T-helper 2 cell treated with Interferon-gamma antibody and Interleukin-4, amounts not matched to agents 5 μg/mL and 100 μg/mL, for 36 hours (primary cell): ENCODE measurements around the gene RAP1A.

Experiments used
- DNase-seq: peaks from one replicate; pipeline ENCODE4 v3.0.0; 2021; ENCODE audit warnings: low spot score
- H3K27ac Mint-ChIP-seq: one replicate; pipeline ENCODE4 v1.8.0; 2021; ENCODE audit warnings: mild to moderate bottlenecking, mixed read lengths
- H3K27me3 Mint-ChIP-seq: one replicate; pipeline ENCODE4 v1.8.0; 2021; ENCODE audit warnings: low read depth, mixed read lengths
- H3K36me3 Mint-ChIP-seq: one replicate; pipeline ENCODE4 v1.8.0; 2021; ENCODE audit warnings: low read depth, mixed read lengths
- H3K4me1 Mint-ChIP-seq: one replicate; pipeline ENCODE4 v1.8.0; 2021; ENCODE audit warnings: low read depth, mixed read lengths
- H3K4me3 Mint-ChIP-seq: one replicate; pipeline ENCODE4 v1.8.0; 2022; ENCODE audit warnings: mild to moderate bottlenecking, moderate library complexity, mixed read lengths
- H3K9me3 Mint-ChIP-seq: one replicate; pipeline ENCODE4 v1.8.0; 2021; ENCODE audit warnings: mixed read lengths

Gene RAP1A

DNA sequence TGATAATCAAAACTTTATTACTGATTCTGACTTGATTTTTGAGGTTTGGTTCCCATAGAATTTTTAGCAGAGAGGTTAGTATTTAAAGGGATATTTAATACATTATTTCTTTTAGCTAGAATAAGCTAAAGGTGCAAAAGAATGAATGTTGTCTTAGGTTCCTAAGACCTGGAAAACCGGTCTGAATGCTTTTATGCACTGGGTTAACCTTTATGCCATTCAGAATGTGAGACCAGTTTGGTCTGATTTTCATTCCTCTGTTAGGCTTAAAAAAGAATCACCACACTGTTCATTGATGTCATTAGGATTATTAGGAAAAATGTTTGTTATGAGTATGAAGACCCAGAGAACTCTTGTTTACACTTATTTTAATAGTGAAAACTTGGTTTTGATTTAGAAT is 30.1 kb downstream of the RAP1A start:
- peaks cover 59% of the 10 kb centered on the region for H3K4me1 Mint-ChIP-seq
- no peak overlapping the region for H3K4me3 Mint-ChIP-seq
- peaks cover 28% of the 10 kb centered on the region for H3K36me3 Mint-ChIP-seq
- no peaks in the 10 kb centered on the region for H3K9me3 Mint-ChIP-seq
- H3K27ac Mint-ChIP-seq: no peak overlapping the region
- H3K27me3 Mint-ChIP-seq: no peaks in the 10 kb centered on the region
- no peak for DNase-seq

DNA sequence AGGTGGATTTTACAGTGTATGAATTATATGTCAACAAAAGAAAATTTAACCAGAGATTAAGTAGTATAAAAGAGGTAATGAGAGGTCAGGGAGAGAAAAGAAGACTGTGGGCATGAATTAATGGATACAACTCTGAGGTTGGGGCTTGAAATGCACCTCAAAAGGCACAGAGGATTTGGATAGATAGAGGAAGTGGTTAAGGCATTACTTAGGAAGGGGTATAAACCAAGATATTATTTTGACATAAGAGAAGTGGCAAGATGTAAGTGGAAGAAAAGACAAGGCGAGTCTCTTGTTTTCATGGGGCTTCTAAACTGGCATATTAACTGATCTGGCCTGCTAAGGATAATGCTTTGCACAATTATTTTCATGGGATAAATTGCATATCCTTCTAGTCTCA is 34.1 kb downstream of the RAP1A start:
- H3K27me3 Mint-ChIP-seq: no peaks in the 10 kb centered on the region
- no peaks in the 10 kb centered on the region for H3K9me3 Mint-ChIP-seq
- DNase-seq: no peak
- peak overlapping the region; percentile 77 for H3K27ac Mint-ChIP-seq
- peaks cover 27% of the 10 kb centered on the region for H3K36me3 Mint-ChIP-seq
- peaks cover 52% of the 10 kb centered on the region for H3K4me1 Mint-ChIP-seq
- peak overlapping the region; percentile 58 for H3K4me3 Mint-ChIP-seq

DNA sequence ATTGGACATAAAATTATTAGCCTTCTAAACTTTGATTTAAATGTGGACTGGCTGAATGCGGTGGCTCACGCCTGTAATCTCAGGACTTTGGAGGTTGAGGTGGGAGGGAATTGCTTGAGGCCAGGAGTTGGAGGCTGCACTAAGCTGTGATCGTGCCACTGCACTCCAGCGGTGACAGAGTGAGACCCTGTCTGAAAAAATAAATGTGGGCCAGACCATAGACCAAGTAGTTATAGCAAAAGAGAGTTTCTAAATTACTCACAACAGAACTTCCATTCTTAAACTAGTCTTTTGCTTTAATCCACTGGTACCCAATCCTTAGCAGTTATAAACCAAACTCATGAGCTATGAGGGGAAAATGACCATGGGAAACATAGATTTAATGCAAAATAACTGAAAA is 35.2 kb downstream of the RAP1A start:
- Mint-ChIP-seq H3K27ac (peak overlapping the region; percentile 63), H3K4me3 (peak overlapping the region; percentile 36), H3K27me3 (no peaks in the 10 kb centered on the region), H3K9me3 (no peaks in the 10 kb centered on the region), H3K4me1 (peaks cover 47% of the 10 kb centered on the region), H3K36me3 (peaks cover 24% of the 10 kb centered on the region)
- no peak for DNase-seq

DNA sequence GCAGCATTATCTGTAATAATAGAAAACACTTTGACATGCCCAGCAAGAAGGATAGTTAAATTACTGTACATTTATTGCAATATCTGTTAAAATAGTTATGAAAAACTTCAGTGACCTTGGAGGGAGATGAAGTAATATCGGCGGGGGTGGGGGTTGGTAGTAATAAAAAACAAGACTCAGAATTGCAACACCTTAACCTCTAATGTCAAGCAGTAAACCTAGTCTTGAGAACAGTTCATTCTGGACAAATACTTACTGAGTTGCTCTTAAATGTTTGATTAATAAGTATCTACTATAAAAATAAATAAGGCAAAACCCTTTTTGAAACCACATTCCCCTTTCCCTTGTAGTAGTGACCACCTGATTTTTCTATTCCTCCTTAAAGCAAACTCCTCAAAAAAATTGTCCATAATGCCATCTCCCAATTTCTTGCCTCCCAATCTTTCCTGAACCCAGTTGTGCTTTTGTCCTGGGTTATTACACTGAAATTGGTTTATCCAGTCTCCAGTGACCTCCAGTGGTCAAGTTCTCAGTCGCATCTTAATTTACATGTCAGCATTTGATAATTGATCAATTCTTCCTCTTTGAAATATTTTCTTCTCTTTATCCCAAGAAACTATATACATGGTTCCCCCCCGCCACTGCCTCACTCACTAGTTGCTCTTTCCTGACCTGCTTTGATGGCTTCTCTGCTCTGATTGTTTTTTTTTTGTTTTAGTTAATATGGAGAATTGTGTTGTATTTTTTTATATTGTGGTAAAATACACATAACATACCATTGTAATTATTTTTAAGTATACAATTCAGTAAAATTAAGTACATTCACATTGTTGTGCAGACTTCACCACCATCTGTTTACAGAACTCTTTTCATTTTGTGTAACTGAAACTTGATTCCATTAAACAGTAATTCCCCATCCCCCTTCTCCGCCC is 36.8 kb downstream of the RAP1A start:
- no peaks in the 10 kb centered on the region for H3K27me3 Mint-ChIP-seq
- H3K36me3 Mint-ChIP-seq: peaks cover 20% of the 10 kb centered on the region
- no peak overlapping the region for H3K4me3 Mint-ChIP-seq
- DNase-seq: no peak
- H3K27ac Mint-ChIP-seq: peak overlapping the region; percentile 32
- H3K4me1 Mint-ChIP-seq: peaks cover 38% of the 10 kb centered on the region
- no peaks in the 10 kb centered on the region for H3K9me3 Mint-ChIP-seq

DNA sequence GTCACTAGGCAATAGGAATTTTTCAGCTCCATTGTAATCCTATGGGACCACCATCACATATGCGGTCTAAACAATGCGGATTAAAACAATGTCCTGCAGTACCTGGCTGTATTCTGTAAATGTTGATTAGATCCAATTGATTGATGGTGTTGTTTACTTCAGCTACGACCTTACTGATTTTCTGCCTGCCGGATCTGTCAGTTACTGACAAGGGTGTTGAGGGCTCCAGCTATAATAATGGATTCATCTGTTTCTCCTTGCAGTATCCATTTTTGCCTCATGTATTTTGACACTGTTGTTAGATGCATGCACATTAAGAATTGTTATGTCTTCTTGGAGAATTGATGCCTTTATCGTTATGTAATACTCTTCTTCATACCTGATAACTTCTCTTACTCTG is 39.0 kb downstream of the RAP1A start:
- Mint-ChIP-seq H3K36me3 (peaks cover 27% of the 10 kb centered on the region), H3K4me3 (peak overlapping the region; percentile 30), H3K27me3 (no peaks in the 10 kb centered on the region), H3K27ac (peak overlapping the region; percentile 46), H3K4me1 (peaks cover 40% of the 10 kb centered on the region), H3K9me3 (no peaks in the 10 kb centered on the region)
- no peak for DNase-seq

DNA sequence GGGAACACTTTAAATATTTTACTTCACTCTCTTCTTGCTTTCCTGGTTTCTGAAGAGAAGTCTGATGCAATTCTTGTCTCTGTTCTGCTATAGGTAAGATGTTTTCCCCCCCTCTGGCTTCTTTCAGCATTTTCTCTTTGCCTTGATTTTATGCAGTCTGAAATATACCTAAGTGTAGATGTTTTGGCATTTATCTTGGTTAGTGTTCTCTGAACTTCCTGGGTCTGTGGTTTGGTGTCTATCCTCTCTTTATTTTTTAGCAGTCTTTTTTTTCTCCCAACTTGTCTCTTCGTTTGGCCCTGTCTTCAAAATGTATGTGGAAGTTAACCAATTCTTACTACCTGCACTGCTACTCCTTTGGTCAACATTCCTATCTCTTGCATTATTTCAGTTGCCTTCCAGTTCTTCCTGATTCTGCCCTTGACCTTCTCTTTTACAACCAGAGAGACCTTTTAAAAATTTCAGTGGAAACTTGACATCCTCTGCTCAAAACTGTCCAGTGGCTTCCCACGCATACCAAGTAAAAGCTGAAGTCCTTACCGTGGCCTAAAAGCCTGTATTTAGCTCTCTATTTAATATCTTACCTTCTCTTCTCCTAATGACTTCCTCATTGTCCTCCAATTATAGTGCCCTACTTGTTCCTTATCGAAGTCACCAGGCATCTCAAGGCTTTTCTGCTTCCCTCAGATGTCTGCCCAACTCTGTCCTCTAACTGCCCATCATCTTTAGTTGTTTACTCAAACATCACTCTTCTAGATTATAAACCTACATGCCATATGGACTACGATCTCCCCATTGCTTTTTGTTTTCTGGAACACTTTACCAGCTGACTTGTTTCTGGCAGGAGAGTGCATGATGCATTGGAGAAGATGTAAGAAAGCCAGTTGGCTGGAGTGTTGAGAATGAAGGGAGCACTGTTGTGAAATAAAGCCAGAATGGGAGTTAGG is 40.9 kb downstream of the RAP1A start:
- H3K4me3 Mint-ChIP-seq: no peak overlapping the region
- DNase-seq: no peak
- peaks cover 43% of the 10 kb centered on the region for H3K4me1 Mint-ChIP-seq
- H3K27ac Mint-ChIP-seq: no peak overlapping the region
- no peaks in the 10 kb centered on the region for H3K27me3 Mint-ChIP-seq
- H3K9me3 Mint-ChIP-seq: no peaks in the 10 kb centered on the region
- H3K36me3 Mint-ChIP-seq: peaks cover 29% of the 10 kb centered on the region

DNA sequence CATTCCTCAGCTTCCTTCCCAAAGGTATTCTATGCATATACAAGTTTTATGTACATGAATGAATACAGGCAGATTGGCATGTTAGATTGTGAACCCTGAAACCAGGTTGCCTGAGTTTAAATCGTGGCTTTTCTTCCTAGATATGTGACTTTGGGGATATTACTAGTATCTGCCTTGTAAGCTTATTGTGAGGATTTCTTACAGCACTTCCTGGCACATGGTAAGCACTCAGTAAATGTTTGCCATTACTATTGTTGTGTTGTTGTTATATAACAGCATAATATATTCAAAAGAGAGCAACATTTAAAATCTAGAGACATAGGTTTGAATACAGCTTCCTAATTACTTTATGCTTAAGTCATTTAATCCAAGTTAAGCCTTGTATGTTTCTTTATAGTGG is 45.1 kb downstream of the RAP1A start:
- Mint-ChIP-seq H3K4me1 (peaks cover 44% of the 10 kb centered on the region), H3K36me3 (peaks cover 37% of the 10 kb centered on the region), H3K27me3 (no peaks in the 10 kb centered on the region), H3K9me3 (no peaks in the 10 kb centered on the region), H3K4me3 (peak overlapping the region; percentile 11), H3K27ac (peak overlapping the region; percentile 64)
- DNase-seq: no peak

DNA sequence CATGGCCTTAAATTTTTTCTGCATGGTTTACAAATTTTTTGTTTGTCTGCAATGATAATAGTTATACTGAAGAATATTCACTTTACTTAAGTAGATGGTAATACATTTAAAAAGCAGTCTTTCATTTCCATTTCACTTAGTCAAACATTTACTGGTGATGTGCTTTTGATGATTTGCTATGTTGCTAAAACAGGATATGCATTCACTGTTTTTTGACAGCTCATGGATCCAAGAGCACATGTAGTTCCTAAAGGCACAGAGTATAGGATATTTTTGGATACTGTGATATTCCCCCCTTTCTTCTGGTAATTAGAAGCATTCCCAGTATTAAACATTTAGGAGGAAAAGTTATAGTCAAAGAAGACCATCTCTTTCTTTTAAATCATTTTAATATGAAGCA is 45.9 kb downstream of the RAP1A start:
- H3K4me1 Mint-ChIP-seq: peaks cover 50% of the 10 kb centered on the region
- no peak overlapping the region for H3K27ac Mint-ChIP-seq
- H3K27me3 Mint-ChIP-seq: no peaks in the 10 kb centered on the region
- no peak overlapping the region for H3K4me3 Mint-ChIP-seq
- H3K36me3 Mint-ChIP-seq: peaks cover 37% of the 10 kb centered on the region
- DNase-seq: no peak
- H3K9me3 Mint-ChIP-seq: no peaks in the 10 kb centered on the region

DNA sequence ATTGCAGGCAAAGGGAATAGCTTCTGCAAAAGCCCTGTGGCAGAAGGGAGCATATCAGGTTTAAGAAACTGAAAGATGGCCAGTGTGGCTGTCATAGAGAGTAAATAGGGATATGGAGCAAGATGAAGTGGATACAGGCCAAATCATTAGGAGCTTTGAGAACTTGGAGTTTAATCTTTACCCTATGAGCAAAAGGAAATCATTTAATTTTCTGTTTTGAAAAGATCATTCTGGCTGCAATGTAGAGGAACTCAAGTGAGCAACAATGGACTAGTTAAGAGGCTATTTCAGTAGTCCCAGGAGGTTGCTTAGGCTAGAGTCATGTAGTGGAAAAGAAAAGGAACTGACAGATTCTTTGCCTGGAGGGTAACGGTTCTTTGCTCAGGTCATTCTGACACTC is 47.2 kb downstream of the RAP1A start:
- Mint-ChIP-seq H3K4me1 (peaks cover 62% of the 10 kb centered on the region), H3K27me3 (no peaks in the 10 kb centered on the region), H3K36me3 (peaks cover 43% of the 10 kb centered on the region), H3K4me3 (no peak overlapping the region), H3K9me3 (no peaks in the 10 kb centered on the region), H3K27ac (no peak overlapping the region)
- DNase-seq: no peak

DNA sequence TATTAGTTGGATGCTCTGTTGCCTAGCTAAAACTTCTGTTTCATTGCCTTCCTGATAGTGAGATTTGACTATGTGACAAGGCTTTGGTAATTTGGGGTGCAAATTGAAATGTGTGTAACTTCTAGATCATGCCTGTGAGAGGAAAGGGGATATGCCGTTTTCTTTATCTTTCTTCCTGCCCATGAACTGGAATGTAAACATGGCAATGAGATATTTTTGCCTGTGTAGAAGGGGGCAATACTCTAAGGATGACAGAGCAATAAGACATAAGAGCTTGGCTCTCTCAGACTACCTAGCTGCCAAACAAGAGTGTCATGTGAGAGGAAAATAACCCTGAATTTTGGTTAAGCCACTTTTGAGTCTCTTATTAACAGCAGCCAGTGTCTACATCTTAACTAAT is 49.7 kb downstream of the RAP1A start:
- H3K27me3 Mint-ChIP-seq: no peaks in the 10 kb centered on the region
- H3K9me3 Mint-ChIP-seq: peaks cover 5% of the 10 kb centered on the region
- H3K36me3 Mint-ChIP-seq: peaks cover 48% of the 10 kb centered on the region
- H3K4me3 Mint-ChIP-seq: no peak overlapping the region
- no peak for DNase-seq
- peaks cover 59% of the 10 kb centered on the region for H3K4me1 Mint-ChIP-seq
- peak overlapping the region; percentile 64 for H3K27ac Mint-ChIP-seq

DNA sequence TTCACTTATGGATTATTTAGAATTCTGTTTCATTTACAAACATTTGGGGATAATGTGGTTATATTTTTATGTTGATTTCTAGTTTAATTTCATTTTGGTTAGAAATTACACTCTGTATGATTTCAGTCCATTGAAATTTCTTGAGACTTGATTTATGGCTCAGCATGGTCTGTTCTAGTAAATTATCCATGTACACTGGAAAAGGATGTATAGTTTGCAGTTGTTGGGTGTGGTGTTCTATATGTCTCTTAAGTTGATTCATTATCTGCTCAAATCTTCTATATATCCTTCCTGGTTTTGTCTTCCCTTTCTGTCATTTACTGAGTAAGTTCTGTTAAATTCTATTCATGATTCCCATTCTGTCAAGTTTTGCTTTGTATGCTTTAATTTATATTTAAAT is 52.3 kb downstream of the RAP1A start:
- Mint-ChIP-seq H3K27me3 (no peaks in the 10 kb centered on the region), H3K9me3 (peaks cover 17% of the 10 kb centered on the region), H3K4me3 (peak overlapping the region; percentile 7), H3K4me1 (peaks cover 50% of the 10 kb centered on the region), H3K36me3 (peaks cover 52% of the 10 kb centered on the region), H3K27ac (peak overlapping the region; percentile 60)
- no peak for DNase-seq

DNA sequence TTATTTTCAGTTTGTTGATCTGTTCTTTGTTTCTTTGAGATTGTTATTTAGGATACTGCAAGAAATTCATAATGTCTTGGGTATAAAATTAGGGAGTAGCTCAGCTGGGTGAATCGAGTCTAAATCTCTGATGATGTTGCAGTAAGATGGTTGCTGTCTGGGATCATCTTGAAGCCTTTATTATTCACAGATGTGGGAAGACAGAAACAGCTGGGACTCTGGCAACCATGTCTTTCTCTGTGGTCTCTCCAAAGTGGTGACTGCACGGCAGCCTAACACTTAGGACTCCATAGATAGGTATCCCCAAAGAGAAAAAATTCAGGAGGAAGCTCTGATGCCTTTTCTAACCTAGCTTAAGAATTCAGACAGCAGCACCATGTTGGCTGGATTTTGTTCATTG is 52.7 kb downstream of the RAP1A start:
- peaks cover 48% of the 10 kb centered on the region for H3K4me1 Mint-ChIP-seq
- H3K27ac Mint-ChIP-seq: peak overlapping the region; percentile 42
- H3K4me3 Mint-ChIP-seq: peak overlapping the region; percentile 25

DNA sequence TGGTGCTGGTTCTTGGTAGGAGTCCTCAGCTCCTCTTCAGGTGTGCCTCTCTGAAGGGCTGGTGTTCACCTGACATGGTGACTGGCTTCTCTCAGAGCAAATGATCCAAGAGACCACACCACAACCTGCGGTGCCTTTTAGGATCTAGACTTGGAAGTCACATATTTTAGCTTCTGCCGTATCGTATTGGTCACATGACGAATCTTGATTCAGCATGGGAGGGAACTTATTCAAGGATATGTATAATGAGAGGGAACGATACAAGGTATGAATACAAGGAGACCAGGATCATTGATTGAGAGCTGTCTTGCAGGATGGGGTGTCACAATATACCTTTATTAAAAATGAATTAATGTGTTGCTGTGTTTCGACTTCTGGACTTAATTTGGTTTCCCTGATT is 58.0 kb downstream of the RAP1A start:
- H3K4me3 Mint-ChIP-seq: no peak overlapping the region
- H3K27ac Mint-ChIP-seq: no peak overlapping the region
- H3K27me3 Mint-ChIP-seq: no peaks in the 10 kb centered on the region
- H3K9me3 Mint-ChIP-seq: peaks cover 51% of the 10 kb centered on the region
- H3K36me3 Mint-ChIP-seq: peaks cover 83% of the 10 kb centered on the region
- peaks cover 11% of the 10 kb centered on the region for H3K4me1 Mint-ChIP-seq
- no peak for DNase-seq

More for the DNA sequence above, 52.7 kb downstream of the RAP1A start:
- no peak for DNase-seq
- Mint-ChIP-seq H3K36me3 (peaks cover 55% of the 10 kb centered on the region), H3K27me3 (no peaks in the 10 kb centered on the region), H3K9me3 (peaks cover 21% of the 10 kb centered on the region)

DNA sequence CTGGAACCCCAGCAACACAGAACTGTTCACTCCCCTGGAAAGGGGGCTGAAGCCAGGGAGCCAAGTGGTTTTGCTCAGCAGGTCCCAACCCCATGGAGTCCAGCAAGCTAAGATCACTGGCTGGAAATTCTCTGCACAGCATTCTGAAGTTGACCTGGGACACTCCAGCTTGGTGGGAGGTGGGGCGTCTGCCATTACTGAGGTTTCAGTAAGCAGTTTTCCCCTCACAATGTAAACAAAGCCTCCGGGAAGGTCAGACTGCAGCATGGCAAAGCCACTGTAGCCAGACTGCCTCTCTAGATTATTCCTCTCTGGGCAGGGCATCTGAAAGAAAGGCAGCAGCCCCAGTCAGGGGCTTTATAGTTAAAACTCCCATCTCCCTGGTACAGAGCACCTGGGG is 60.0 kb downstream of the RAP1A start:
- Mint-ChIP-seq H3K36me3 (peaks cover 87% of the 10 kb centered on the region), H3K27me3 (no peaks in the 10 kb centered on the region), H3K4me1 (peaks cover 7% of the 10 kb centered on the region), H3K27ac (no peak overlapping the region), H3K9me3 (peaks cover 62% of the 10 kb centered on the region), H3K4me3 (no peak overlapping the region)
- DNase-seq: no peak
